ENCODE results near the gene APMAP. TPM values are rescaled to one million over a fixed set of nuclear protein-coding genes. Genes with fewer than 3 reads are reported as not detected.

APMAP gene
- total and polyA plus RNA-seq, 2 of the 13 experiments (the other 11 are each of a cell fraction or from before 2014, with no cell fraction given): 168 to 214 TPM

DNA sequence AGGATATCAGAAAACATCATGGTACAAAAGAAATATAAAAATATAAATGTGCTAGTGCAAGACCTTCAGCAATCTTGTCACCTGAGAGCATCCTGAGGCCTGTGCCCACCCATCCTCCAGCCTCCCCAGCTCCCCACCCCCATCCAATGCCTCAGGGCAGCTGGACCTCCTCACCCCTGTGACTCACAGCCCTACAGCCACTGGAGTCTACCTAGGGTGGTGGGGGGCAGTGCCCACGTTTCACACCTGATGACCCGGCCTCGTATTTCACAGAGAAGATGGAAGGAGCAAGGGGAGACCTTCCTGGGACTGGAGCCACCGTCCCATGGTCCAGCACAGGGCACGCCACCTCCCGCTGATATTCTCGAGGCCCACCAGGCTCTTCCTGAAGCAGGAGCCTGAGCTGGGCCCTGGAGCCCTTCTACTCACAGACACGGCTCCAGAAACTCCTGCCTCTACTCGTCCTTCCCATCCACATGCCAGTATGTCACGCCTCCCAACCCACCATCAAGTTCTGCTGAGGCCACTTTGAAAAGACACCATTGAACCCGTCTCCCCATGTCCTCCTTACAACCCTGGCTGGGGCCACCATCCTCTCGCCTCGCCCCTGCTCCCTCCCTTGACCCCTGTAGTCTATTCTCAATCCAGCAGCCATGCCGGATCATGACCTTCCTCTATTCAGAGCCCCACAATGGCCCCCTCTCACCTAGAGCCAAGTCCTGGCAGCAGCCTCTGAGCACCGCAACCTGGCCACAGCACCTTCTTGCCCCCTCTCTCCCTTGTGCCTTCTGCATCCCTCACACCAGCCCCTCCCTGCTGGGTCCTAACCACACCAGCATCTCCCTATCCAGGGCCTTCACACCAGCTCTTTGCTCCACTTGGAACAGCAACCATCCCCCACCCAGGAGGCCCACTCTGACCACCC is 13.3 kb downstream of the APMAP start:
- no peak overlapping the region for H3K4me3 ChIP-seq (replicated peaks in 1 of 3; ENCODE audit: insufficient read depth in 1 of 3, low read depth in 2 of 3, low read length in 3 of 3)
- no peak for ATAC-seq
- H3K79me2 ChIP-seq (ENCODE audit: insufficient read depth, low read length): peaks cover 2% of the 10 kb centered on the region
- H3K27me3 ChIP-seq (ENCODE audit: control insufficient read depth in 1 of 2, insufficient read depth in 2 of 2, low read length in 2 of 2): no peaks in the 10 kb centered on the region
- no peak overlapping the region for H2AFZ ChIP-seq (ENCODE audit: low read length)
- FAIRE-seq: no peak
- intact Hi-C loops (cut with micrococcal nuclease; ENCODE audit: unreplicated experiment): no loop called here
- WGBS (ENCODE audit: low lambda C conversion rate): 98% methylated on average over 15 of the region's 15 CpGs
- no peak for DNase-seq (ENCODE audit: low spot score)
- BruUV-seq (replicated peaks): no TSS peak
- peaks cover 29 to 86% of the 10 kb centered on the region in 2 experiments; a peak in 4 of 5 replicates for H3K36me3 ChIP-seq (replicated peaks in 1 of 2; ENCODE audit: control insufficient read depth in 1 of 2, insufficient read depth in 2 of 2, low read length in 2 of 2)
- H3K9me3 ChIP-seq (ENCODE audit: low read length): 0 out of 2 replicates have a peak, but pooled peaks cover 7% of the 10 kb centered on the region
- no peak overlapping the region for H3K4me2 ChIP-seq (ENCODE audit: low read depth, low read length)
- CTCF ChIA-PET (ENCODE audit: low intra/inter-chr PET ratio, low total read pairs): no interaction called here
- POLR2A ChIA-PET: no interaction called here
- H3K9ac ChIP-seq (ENCODE audit: insufficient read depth, low read depth, low read length): no peak overlapping the region
- H4K20me1 ChIP-seq (ENCODE audit: insufficient read depth, low read length): no peaks in the 10 kb centered on the region
- TF ChIP-seq, protein P1, sequence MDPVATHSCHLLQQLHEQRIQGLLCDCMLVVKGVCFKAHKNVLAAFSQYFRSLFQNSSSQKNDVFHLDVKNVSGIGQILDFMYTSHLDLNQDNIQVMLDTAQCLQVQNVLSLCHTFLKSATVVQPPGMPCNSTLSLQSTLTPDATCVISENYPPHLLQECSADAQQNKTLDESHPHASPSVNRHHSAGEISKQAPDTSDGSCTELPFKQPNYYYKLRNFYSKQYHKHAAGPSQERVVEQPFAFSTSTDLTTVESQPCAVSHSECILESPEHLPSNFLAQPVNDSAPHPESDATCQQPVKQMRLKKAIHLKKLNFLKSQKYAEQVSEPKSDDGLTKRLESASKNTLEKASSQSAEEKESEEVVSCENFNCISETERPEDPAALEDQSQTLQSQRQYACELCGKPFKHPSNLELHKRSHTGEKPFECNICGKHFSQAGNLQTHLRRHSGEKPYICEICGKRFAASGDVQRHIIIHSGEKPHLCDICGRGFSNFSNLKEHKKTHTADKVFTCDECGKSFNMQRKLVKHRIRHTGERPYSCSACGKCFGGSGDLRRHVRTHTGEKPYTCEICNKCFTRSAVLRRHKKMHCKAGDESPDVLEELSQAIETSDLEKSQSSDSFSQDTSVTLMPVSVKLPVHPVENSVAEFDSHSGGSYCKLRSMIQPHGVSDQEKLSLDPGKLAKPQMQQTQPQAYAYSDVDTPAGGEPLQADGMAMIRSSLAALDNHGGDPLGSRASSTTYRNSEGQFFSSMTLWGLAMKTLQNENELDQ (CRISPR knock-in tag; IDR thresholded peaks at IDR 0.05; ENCODE audit: borderline replicate concordance): no peak
- TF ChIP-seq ZNF30 (CRISPR knock-in tag; IDR thresholded peaks at IDR 0.05): no peak
- TF ChIP-seq ATF7-NPFF (CRISPR knock-in tag; IDR thresholded peaks at IDR 0.05; ENCODE audit: low read depth): no peak
- no peak for TF ChIP-seq AGO2 (optimal IDR thresholded peaks at IDR 0.05; ENCODE audit: low read depth, low read length)
- TF ChIP-seq NFKBIZ (CRISPR knock-in tag; IDR thresholded peaks at IDR 0.05): no peak
- TF ChIP-seq NAIF1 (CRISPR knock-in tag; IDR thresholded peaks at IDR 0.05; ENCODE audit: borderline replicate concordance): no peak
- no peak for TF ChIP-seq FOSL2 (CRISPR knock-in tag; IDR thresholded peaks at IDR 0.05)
- peaks cover 9% of the 10 kb centered on the region for H3K4me1 ChIP-seq (ENCODE audit: insufficient read depth, low read length)
- H3K27ac ChIP-seq (ENCODE audit: extremely low read length, insufficient read depth, low read length): no peak overlapping the region
- in situ Hi-C loops (cut with HindIII; ENCODE audit: extremely low pct_ligation_motif_present, low pct_unique_long_range_greater_than_20kb): no loop called here

All from HepG2 (cell line).